HepG2 (cell line): ENCODE data around the gene IAPP.

Experiments used
- ATM ChIP-seq: fragments of 450-650 bp; IDR thresholded peaks from 2 replicates; pipeline ENCODE4 v1.7.1; 2017; ENCODE audit warnings: mild to moderate bottlenecking, borderline replicate concordance
- HMG20B ChIP-seq: conservative IDR thresholded peaks from 2 replicates; pipeline ENCODE4 v1.6.1; 2016; ENCODE audit warnings: missing genetic modification reagents, missing compliant biosample characterization
- TBL1XR1 ChIP-seq: fragments of 150-350 bp; IDR thresholded peaks from 2 replicates; pipeline ENCODE4 v1.6.1; 2014; ENCODE audit warnings: borderline replicate concordance, low read length; ENCODE audit not compliant: partially characterized antibody
- ZNF382 ChIP-seq: sonication (generic); formaldehyde crosslinking; IDR thresholded peaks from 2 replicates; pipeline ENCODE4 v1.5.0; 2020; ENCODE audit warnings: missing genetic modification reagents, mild to moderate bottlenecking, borderline replicate concordance
- ZNF552 ChIP-seq: sonication (generic); formaldehyde crosslinking; IDR thresholded peaks from 2 replicates; pipeline ENCODE4 v1.9.0; 2022; ENCODE audit warnings: missing genetic modification reagents, mild to moderate bottlenecking, borderline replicate concordance
- TF ChIP-seq, protein P1 (sequence below): sonication (generic); formaldehyde crosslinking; IDR thresholded peaks from 2 replicates; pipeline ENCODE4 v1.5.0; 2020; ENCODE audit warnings: mild to moderate bottlenecking, missing genetic modification reagents, moderate library complexity
- TF ChIP-seq, protein P2 (sequence below): sonication (generic); formaldehyde crosslinking; IDR thresholded peaks from 2 replicates; pipeline ENCODE4 v1.4.0; 2020; ENCODE audit warnings: missing genetic modification reagents
- TF ChIP-seq, protein P3 (sequence below): IDR thresholded peaks from 2 replicates; pipeline ENCODE4 v1.6.1; 2016; ENCODE audit warnings: low read depth, borderline replicate concordance

DNA sequence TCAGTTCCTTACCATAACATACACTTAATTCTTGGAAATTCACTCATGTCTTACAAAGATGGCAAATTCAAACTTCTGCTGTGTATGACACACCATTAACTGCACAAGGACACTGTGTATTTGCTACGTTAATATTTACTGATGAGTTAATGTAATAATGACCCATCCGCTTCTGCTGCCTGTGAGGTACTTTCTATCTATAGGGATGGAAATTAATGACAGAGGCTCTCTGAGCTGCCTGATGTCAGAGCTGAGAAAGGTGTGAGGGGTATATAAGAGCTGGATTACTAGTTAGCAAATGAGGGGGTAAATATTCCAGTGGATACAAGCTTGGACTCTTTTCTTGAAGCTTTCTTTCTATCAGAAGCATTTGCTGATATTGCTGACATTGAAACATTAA lies at the start of gene IAPP:
- TF ChIP-seq, protein P1, sequence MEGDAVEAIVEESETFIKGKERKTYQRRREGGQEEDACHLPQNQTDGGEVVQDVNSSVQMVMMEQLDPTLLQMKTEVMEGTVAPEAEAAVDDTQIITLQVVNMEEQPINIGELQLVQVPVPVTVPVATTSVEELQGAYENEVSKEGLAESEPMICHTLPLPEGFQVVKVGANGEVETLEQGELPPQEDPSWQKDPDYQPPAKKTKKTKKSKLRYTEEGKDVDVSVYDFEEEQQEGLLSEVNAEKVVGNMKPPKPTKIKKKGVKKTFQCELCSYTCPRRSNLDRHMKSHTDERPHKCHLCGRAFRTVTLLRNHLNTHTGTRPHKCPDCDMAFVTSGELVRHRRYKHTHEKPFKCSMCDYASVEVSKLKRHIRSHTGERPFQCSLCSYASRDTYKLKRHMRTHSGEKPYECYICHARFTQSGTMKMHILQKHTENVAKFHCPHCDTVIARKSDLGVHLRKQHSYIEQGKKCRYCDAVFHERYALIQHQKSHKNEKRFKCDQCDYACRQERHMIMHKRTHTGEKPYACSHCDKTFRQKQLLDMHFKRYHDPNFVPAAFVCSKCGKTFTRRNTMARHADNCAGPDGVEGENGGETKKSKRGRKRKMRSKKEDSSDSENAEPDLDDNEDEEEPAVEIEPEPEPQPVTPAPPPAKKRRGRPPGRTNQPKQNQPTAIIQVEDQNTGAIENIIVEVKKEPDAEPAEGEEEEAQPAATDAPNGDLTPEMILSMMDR (CRISPR knock-in tag) = no peak
- TF ChIP-seq HMG20B (CRISPR knock-in tag) (no peak), TBL1XR1 (no peak), ATM (no peak), ZNF382 (CRISPR knock-in tag) (no peak), ZNF552 (CRISPR knock-in tag) (no peak)
- TF ChIP-seq, protein P2, sequence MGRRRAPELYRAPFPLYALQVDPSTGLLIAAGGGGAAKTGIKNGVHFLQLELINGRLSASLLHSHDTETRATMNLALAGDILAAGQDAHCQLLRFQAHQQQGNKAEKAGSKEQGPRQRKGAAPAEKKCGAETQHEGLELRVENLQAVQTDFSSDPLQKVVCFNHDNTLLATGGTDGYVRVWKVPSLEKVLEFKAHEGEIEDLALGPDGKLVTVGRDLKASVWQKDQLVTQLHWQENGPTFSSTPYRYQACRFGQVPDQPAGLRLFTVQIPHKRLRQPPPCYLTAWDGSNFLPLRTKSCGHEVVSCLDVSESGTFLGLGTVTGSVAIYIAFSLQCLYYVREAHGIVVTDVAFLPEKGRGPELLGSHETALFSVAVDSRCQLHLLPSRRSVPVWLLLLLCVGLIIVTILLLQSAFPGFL (CRISPR knock-in tag) = no peak
- TF ChIP-seq, protein P3, sequence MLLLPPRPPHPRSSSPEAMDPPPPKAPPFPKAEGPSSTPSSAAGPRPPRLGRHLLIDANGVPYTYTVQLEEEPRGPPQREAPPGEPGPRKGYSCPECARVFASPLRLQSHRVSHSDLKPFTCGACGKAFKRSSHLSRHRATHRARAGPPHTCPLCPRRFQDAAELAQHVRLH = no peak
